ENCODE data around the gene PNLDC1. TPM values are rescaled to one million over a fixed set of nuclear protein-coding genes. Genes with fewer than 3 reads are reported as not detected.
A peak's percentile ranks its signal among the peaks of the same experiment; 100 is the strongest.

The PNLDC1 gene
- total and polyA plus RNA-seq, 4 donors, result 0.08 to 3.1 (median 0.58) TPM; not detected in 1

GRCh38 chr6:159761129-159761872, 38.8 kb upstream of the PNLDC1 start:
- H3K27ac ChIP-seq (ENCODE audit: low read depth in 1 of 2, low read length in 2 of 2), result peak overlapping the region; percentile 100
- no peak for TF ChIP-seq SP1 (IDR thresholded peaks at IDR 0.05)
- TF ChIP-seq RAD21 (IDR thresholded peaks at IDR 0.05), result no peak
- no peak for TF ChIP-seq CTCF (IDR thresholded peaks at IDR 0.05; ENCODE audit: low read depth, low read length, missing input control)
- TF ChIP-seq FOXA1 (IDR thresholded peaks at IDR 0.05), result no peak
- TF ChIP-seq MAX (IDR thresholded peaks at IDR 0.05), result no peak
- no peak for TF ChIP-seq NR2F2 (IDR thresholded peaks at IDR 0.05)
- no peak for TF ChIP-seq RXRA (IDR thresholded peaks at IDR 0.05)
- TF ChIP-seq GABPA (IDR thresholded peaks at IDR 0.05 in 1 of 2, conservative IDR thresholded peaks at IDR 0.05 in 1 of 2), result no peak
- no peak for TF ChIP-seq HNF4G (IDR thresholded peaks at IDR 0.05)
- WGBS, result 4% methylated on average over 45 of the region's 45 CpGs
- peak overlapping the region; percentile 11 to 76 (median 74) for H3K4me3 ChIP-seq (ENCODE audit: low read depth in 1 of 3, low read length in 3 of 3)
- H3K4me1 ChIP-seq (ENCODE audit: control insufficient read depth in 4 of 4, insufficient read depth in 4 of 4, low read length in 3 of 4), result peaks cover 0 to 23% (median 15%) of the 10 kb centered on the region in 4 donors
- no peaks in the 10 kb centered on the region for H3K9me3 ChIP-seq (ENCODE audit: control insufficient read depth in 4 of 4, low read length in 3 of 4)
- peak; percentile 52 for DNase-seq (ENCODE audit: low spot score)
- H3K36me3 ChIP-seq (ENCODE audit: control insufficient read depth in 4 of 4, insufficient read depth in 3 of 4, low read depth in 1 of 4, low read length in 3 of 4), result peaks cover 0 to 18% (median 12%) of the 10 kb centered on the region in 4 donors
- H3K9ac ChIP-seq (ENCODE audit: low read depth in 1 of 2, low read length in 2 of 2), result peak overlapping the region; percentile 52 to 94
- H3K27me3 ChIP-seq (ENCODE audit: control insufficient read depth in 4 of 4, insufficient read depth in 4 of 4, low read length in 3 of 4), result no peaks in the 10 kb centered on the region

- H3K9ac ChIP-seq (ENCODE audit: low read depth in 1 of 2, low read length in 2 of 2), result peak within 1 kb of the TSS; percentile 67 to 96
- no peak for TF ChIP-seq ZBTB33 (IDR thresholded peaks at IDR 0.05)
- no peak for TF ChIP-seq HNF4G (IDR thresholded peaks at IDR 0.05)
- peak; percentile 59 for TF ChIP-seq TAF1 (conservative IDR thresholded peaks at IDR 0.05)
- peak; percentile 91 for TF ChIP-seq YY1 (IDR thresholded peaks at IDR 0.05)
- peak; percentile 97 for TF ChIP-seq SP1 (IDR thresholded peaks at IDR 0.05)
- TF ChIP-seq NR2F2 (IDR thresholded peaks at IDR 0.05), result no peak
- peak; percentile 78 for TF ChIP-seq REST (IDR thresholded peaks at IDR 0.05)
- H3K9me3 ChIP-seq (ENCODE audit: control insufficient read depth in 4 of 4, low read length in 3 of 4), result no peaks in the 10 kb centered on the region
- peaks cover 0 to 30% (median 18%) of the 10 kb centered on the region in 4 donors for H3K4me1 ChIP-seq (ENCODE audit: control insufficient read depth in 4 of 4, insufficient read depth in 4 of 4, low read length in 3 of 4)
- under 1% methylated on average over 76 of the region's 76 CpGs for WGBS
- peaks cover 0 to 21% (median 15%) of the 10 kb centered on the region in 4 donors for H3K36me3 ChIP-seq (ENCODE audit: control insufficient read depth in 4 of 4, insufficient read depth in 3 of 4, low read depth in 1 of 4, low read length in 3 of 4)
- no peaks in the 10 kb centered on the region for H3K27me3 ChIP-seq (ENCODE audit: control insufficient read depth in 4 of 4, insufficient read depth in 4 of 4, low read length in 3 of 4)
- H3K27ac ChIP-seq (ENCODE audit: low read depth in 1 of 2, low read length in 2 of 2), result peak within 1 kb of the TSS; percentile 100
- peak; percentile 90 for DNase-seq (ENCODE audit: low spot score)
- H3K4me3 ChIP-seq (ENCODE audit: low read depth in 1 of 3, low read length in 3 of 3), result peak within 1 kb of the TSS; percentile 74 to 94 (median 83)
Observed at GRCh38 chr6:159761873-159762680, 38.0 kb upstream of the PNLDC1 start, which contains the start of gene ACAT2. Gene ACAT2, plus strand, starts transcription at chr6:159762045. Its CDS starts 43 bp downstream, at chr6:159762088.

All from liver (tissue), 9 donors.